GM21576 (cell line): ENCODE results near the gene FGFR2.
A peak's percentile ranks its signal among the peaks of the same experiment; 100 is the strongest.

ENCODE experiments used
- ATAC-seq: cut with Tn5 transposase; IDR thresholded peaks from one replicate; pipeline ENCODE4 v1.9.1; 2021; ENCODE audit warnings: mild to moderate bottlenecking, moderate library complexity; ENCODE audit not compliant: unreplicated experiment

Gene FGFR2

GRCh38 chr10:121611393-121612159, 13.3 kb upstream of the FGFR2 start:
- ATAC-seq = no peak

- no peak for ATAC-seq
Observed at GRCh38 chr10:121610798-121611323, 12.6 kb upstream of the FGFR2 start.

GRCh38 chr10:121609426-121610380, 11.5 kb upstream of the FGFR2 start:
- ATAC-seq = no peak

- ATAC-seq = peak; percentile 65
Observed at GRCh38 chr10:121608469-121609190, 10.4 kb upstream of the FGFR2 start.

- no peak for ATAC-seq
Observed at GRCh38 chr10:121607310-121608055, 9.2 kb upstream of the FGFR2 start.

- no peak for ATAC-seq
Observed at GRCh38 chr10:121605708-121606107, 7.5 kb upstream of the FGFR2 start.

- no peak for ATAC-seq
Observed at GRCh38 chr10:121601458-121601857, 3.2 kb upstream of the FGFR2 start.

- no peak for ATAC-seq
Observed at GRCh38 chr10:121600611-121601010, 2.4 kb upstream of the FGFR2 start.

GRCh38 chr10:121599947-121600346, 1.7 kb upstream of the FGFR2 start:
- no peak for ATAC-seq

- ATAC-seq = no peak
Observed at GRCh38 chr10:121597504-121598262, 561 bp downstream of the FGFR2 start.

- no peak for ATAC-seq
Observed at GRCh38 chr10:121596689-121597503, 1.3 kb downstream of the FGFR2 start.

- ATAC-seq = no peak
Observed at GRCh38 chr10:121595806-121596688, 2.2 kb downstream of the FGFR2 start.

- ATAC-seq = no peak
Observed at GRCh38 chr10:121595351-121595805, 2.9 kb downstream of the FGFR2 start.

- ATAC-seq = no peak
Observed at GRCh38 chr10:121594623-121595350, 3.5 kb downstream of the FGFR2 start.

GRCh38 chr10:121594076-121594475, 4.2 kb downstream of the FGFR2 start:
- ATAC-seq = no peak

- no peak for ATAC-seq
Observed at GRCh38 chr10:121593281-121594075, 4.8 kb downstream of the FGFR2 start.
